SJCRH30 (cell line): ENCODE data around the gene CHST11. TPM values are rescaled to one million over a fixed set of nuclear protein-coding genes. Genes with fewer than 3 reads are reported as not detected.
A peak's percentile ranks its signal among the peaks of the same experiment; 100 is the strongest.

Experiments used
- DNase-seq, 2 experiments: peaks; one replicate each; pipeline ENCODE4 v3.0.0-alpha.2; 2015 to 2020
- H3K27ac ChIP-seq: fragments of 250-450 bp; sonication (Bioruptor Pico); 2 replicates; pipeline ENCODE4 v1.5.1; 2020; ENCODE audit warnings: mild to moderate bottlenecking, moderate library complexity
- H3K27me3 ChIP-seq: fragments of 250-450 bp; sonication (Bioruptor Pico); 2 replicates; pipeline ENCODE4 v1.5.1; 2020; ENCODE audit warnings: mild to moderate bottlenecking, moderate library complexity
- H3K36me3 ChIP-seq: fragments of 250-450 bp; sonication (Bioruptor Pico); 2 replicates; pipeline ENCODE4 v1.5.1; 2020; ENCODE audit warnings: mild to moderate bottlenecking, moderate library complexity
- H3K4me1 ChIP-seq: fragments of 250-450 bp; sonication (Bioruptor Pico); 2 replicates; pipeline ENCODE4 v1.5.1; 2020; ENCODE audit warnings: mild to moderate bottlenecking, moderate library complexity
- H3K4me3 ChIP-seq: fragments of 250-450 bp; sonication (Bioruptor Pico); 2 replicates; pipeline ENCODE4 v1.5.1; 2020; ENCODE audit warnings: mild to moderate bottlenecking, moderate library complexity
- H3K9me3 ChIP-seq: fragments of 250-450 bp; sonication (Bioruptor Pico); replicated peaks from 2 replicates; pipeline ENCODE4 v1.5.1; 2020; ENCODE audit warnings: mild to moderate bottlenecking, moderate library complexity
- total RNA-seq: library from RNA; depleted of rRNA; stranded (reverse); fragments of >200 nt; shearing (Covaris generic); gene quantifications from 2 replicates; pipeline ENCODE4 v1.2.3, GENCODE V29; 2014

Gene CHST11
- total RNA-seq, 1 experiment from 2014 or later: 37.0 TPM

- peak overlapping the region; percentile 44 for H3K4me3 ChIP-seq
- peaks cover 47% of the 10 kb centered on the region for H3K4me1 ChIP-seq
- DNase-seq: peak; percentile 80 to 91
- H3K27me3 ChIP-seq: no peaks in the 10 kb centered on the region
- peak overlapping the region; percentile 87 for H3K27ac ChIP-seq
- H3K36me3 ChIP-seq: no peaks in the 10 kb centered on the region
- H3K9me3 ChIP-seq: no peaks in the 10 kb centered on the region
Measured at GRCh38 chr12:104720339-104721038, 263.7 kb downstream of the CHST11 start.

GRCh38 chr12:104721039-104721405 lies 264.3 kb downstream of the CHST11 start:
- Histone ChIP-seq H3K27ac (peak overlapping the region; percentile 87), H3K36me3 (no peaks in the 10 kb centered on the region), H3K27me3 (no peaks in the 10 kb centered on the region), H3K9me3 (no peaks in the 10 kb centered on the region), H3K4me3 (peak overlapping the region; percentile 44), H3K4me1 (peaks cover 52% of the 10 kb centered on the region)
- DNase-seq: no peak

GRCh38 chr12:104721936-104722335 lies 265.2 kb downstream of the CHST11 start:
- Histone ChIP-seq H3K4me3 (no peak overlapping the region), H3K27me3 (no peaks in the 10 kb centered on the region), H3K36me3 (no peaks in the 10 kb centered on the region), H3K27ac (peak overlapping the region; percentile 87), H3K9me3 (no peaks in the 10 kb centered on the region), H3K4me1 (peaks cover 54% of the 10 kb centered on the region)
- peak in 1 of 2 experiments; percentile 34 for DNase-seq

GRCh38 chr12:104722601-104723534 lies 266.1 kb downstream of the CHST11 start:
- Histone ChIP-seq H3K4me3 (no peak overlapping the region), H3K36me3 (no peaks in the 10 kb centered on the region), H3K27ac (peak overlapping the region; percentile 43), H3K9me3 (no peaks in the 10 kb centered on the region), H3K4me1 (peaks cover 54% of the 10 kb centered on the region), H3K27me3 (no peaks in the 10 kb centered on the region)
- peak; percentile 62 to 72 for DNase-seq

GRCh38 chr12:104723895-104724294 lies 267.1 kb downstream of the CHST11 start:
- no peak for DNase-seq
- no peaks in the 10 kb centered on the region for H3K36me3 ChIP-seq
- H3K4me3 ChIP-seq: no peak overlapping the region
- H3K27ac ChIP-seq: no peak overlapping the region
- H3K4me1 ChIP-seq: peaks cover 54% of the 10 kb centered on the region
- H3K9me3 ChIP-seq: no peaks in the 10 kb centered on the region
- no peaks in the 10 kb centered on the region for H3K27me3 ChIP-seq

- Histone ChIP-seq H3K27me3 (no peaks in the 10 kb centered on the region), H3K4me1 (peaks cover 48% of the 10 kb centered on the region), H3K9me3 (no peaks in the 10 kb centered on the region), H3K27ac (peak overlapping the region; percentile 33; the same call in 1 of the 2 replicates), H3K36me3 (no peaks in the 10 kb centered on the region), H3K4me3 (no peak overlapping the region)
- DNase-seq: peak in 1 of 2 experiments; percentile 60
Measured at GRCh38 chr12:104724992-104725585, 268.3 kb downstream of the CHST11 start.

GRCh38 chr12:104725610-104726009 lies 268.9 kb downstream of the CHST11 start:
- H3K27me3 ChIP-seq: no peaks in the 10 kb centered on the region
- H3K4me3 ChIP-seq: no peak overlapping the region
- peak overlapping the region; percentile 33 for H3K27ac ChIP-seq
- peaks cover 51% of the 10 kb centered on the region for H3K4me1 ChIP-seq
- no peaks in the 10 kb centered on the region for H3K36me3 ChIP-seq
- H3K9me3 ChIP-seq: no peaks in the 10 kb centered on the region
- DNase-seq: no peak

GRCh38 chr12:104727726-104728465 lies 271.1 kb downstream of the CHST11 start:
- H3K27me3 ChIP-seq: no peaks in the 10 kb centered on the region
- H3K36me3 ChIP-seq: no peaks in the 10 kb centered on the region
- peaks cover 35% of the 10 kb centered on the region for H3K4me1 ChIP-seq
- H3K4me3 ChIP-seq: no peak overlapping the region
- no peak overlapping the region for H3K27ac ChIP-seq
- no peaks in the 10 kb centered on the region for H3K9me3 ChIP-seq
- DNase-seq: no peak

- peaks cover 24% of the 10 kb centered on the region for H3K4me1 ChIP-seq
- no peak for DNase-seq
- no peak overlapping the region for H3K4me3 ChIP-seq
- no peaks in the 10 kb centered on the region for H3K27me3 ChIP-seq
- no peaks in the 10 kb centered on the region for H3K9me3 ChIP-seq
- H3K27ac ChIP-seq: no peak overlapping the region
- H3K36me3 ChIP-seq: no peaks in the 10 kb centered on the region
Measured at GRCh38 chr12:104729091-104729490, 272.3 kb downstream of the CHST11 start.

GRCh38 chr12:104729610-104730446 lies 273.1 kb downstream of the CHST11 start:
- Histone ChIP-seq H3K9me3 (no peaks in the 10 kb centered on the region), H3K4me1 (peaks cover 23% of the 10 kb centered on the region), H3K36me3 (no peaks in the 10 kb centered on the region), H3K4me3 (no peak overlapping the region), H3K27ac (no peak overlapping the region), H3K27me3 (no peaks in the 10 kb centered on the region)
- DNase-seq: no peak

GRCh38 chr12:104730763-104731162 lies 274.0 kb downstream of the CHST11 start:
- Histone ChIP-seq H3K4me3 (no peak overlapping the region), H3K27ac (peak overlapping the region; percentile 23; the same call in 1 of the 2 replicates), H3K36me3 (no peaks in the 10 kb centered on the region), H3K27me3 (no peaks in the 10 kb centered on the region), H3K4me1 (peaks cover 15% of the 10 kb centered on the region), H3K9me3 (no peaks in the 10 kb centered on the region)
- peak; percentile 76 to 89 for DNase-seq

- DNase-seq: peak in 1 of 2 experiments; percentile 38
- no peak overlapping the region for H3K4me3 ChIP-seq
- H3K27me3 ChIP-seq: no peaks in the 10 kb centered on the region
- H3K9me3 ChIP-seq: no peaks in the 10 kb centered on the region
- H3K27ac ChIP-seq: no peak overlapping the region
- H3K36me3 ChIP-seq: no peaks in the 10 kb centered on the region
- peaks cover 36% of the 10 kb centered on the region for H3K4me1 ChIP-seq
Measured at GRCh38 chr12:104733717-104734175, 277.0 kb downstream of the CHST11 start.

GRCh38 chr12:104734541-104735095 lies 277.9 kb downstream of the CHST11 start:
- Histone ChIP-seq H3K9me3 (no peaks in the 10 kb centered on the region), H3K27me3 (no peaks in the 10 kb centered on the region), H3K36me3 (no peaks in the 10 kb centered on the region), H3K4me3 (no peak overlapping the region), H3K4me1 (peaks cover 39% of the 10 kb centered on the region), H3K27ac (no peak overlapping the region)
- DNase-seq: no peak
